ENCODE measurements around the gene AK1.
"Not testable (repeated sequence)": the region's sequence is repeated elsewhere in the genome, so short reads cannot be mapped to it uniquely, and the experiment has no call there.

AK1 gene

GRCh38 chr9:127854184-127854806 lies 23.2 kb downstream of the AK1 start, which contains the start of gene ENG:
ENG (minus strand) TSS chr9:127854658; CDS start chr9:127854355, 303 bp downstream.
- H3K4me3 ChIP-seq (ENCODE audit: low read depth, low read length) = peak within 1 kb of the TSS; percentile 73
- no peak for DNase-seq (ENCODE audit: low read depth)

- DNase-seq (ENCODE audit: low read depth) = no peak
- peak overlapping the region; percentile 73 for H3K4me3 ChIP-seq (ENCODE audit: low read depth, low read length)
Observed at GRCh38 chr9:127853312-127854183, 23.9 kb downstream of the AK1 start.

GRCh38 chr9:127852829-127853228 lies 24.6 kb downstream of the AK1 start:
- peak overlapping the region; percentile 73 for H3K4me3 ChIP-seq (ENCODE audit: low read depth, low read length)
- DNase-seq (ENCODE audit: low read depth) = no peak

- H3K4me3 ChIP-seq (ENCODE audit: low read depth, low read length) = no peak overlapping the region
- DNase-seq (ENCODE audit: low read depth) = no peak
Observed at GRCh38 chr9:127850286-127850830, 27.1 kb downstream of the AK1 start.

- DNase-seq (ENCODE audit: low read depth) = no peak
- H3K4me3 ChIP-seq (ENCODE audit: low read depth, low read length) = no peak overlapping the region
Observed at GRCh38 chr9:127848756-127849504, 28.5 kb downstream of the AK1 start.

GRCh38 chr9:127847833-127848755 lies 29.4 kb downstream of the AK1 start:
- H3K4me3 ChIP-seq (ENCODE audit: low read depth, low read length) = no peak overlapping the region

GRCh38 chr9:127847178-127847510 lies 30.3 kb downstream of the AK1 start:
- DNase-seq (ENCODE audit: low read depth) = no peak
- no peak overlapping the region for H3K4me3 ChIP-seq (ENCODE audit: low read depth, low read length)

More at GRCh38 chr9:127847833-127848755, 29.4 kb downstream of the AK1 start:
- no peak for DNase-seq (ENCODE audit: low read depth)

GRCh38 chr9:127846443-127847177 lies 30.9 kb downstream of the AK1 start:
- no peak for DNase-seq (ENCODE audit: low read depth)
- no peak overlapping the region for H3K4me3 ChIP-seq (ENCODE audit: low read depth, low read length)

GRCh38 chr9:127845619-127846018 lies 31.9 kb downstream of the AK1 start:
- DNase-seq (ENCODE audit: low read depth); H3K4me3 ChIP-seq (ENCODE audit: low read depth, low read length): not testable (repeated sequence)

GRCh38 chr9:127844821-127845359 lies 32.6 kb downstream of the AK1 start:
- DNase-seq (ENCODE audit: low read depth) = no peak

GRCh38 chr9:127841087-127841835 lies 36.2 kb downstream of the AK1 start:
- DNase-seq (ENCODE audit: low read depth) = no peak
- H3K4me3 ChIP-seq (ENCODE audit: low read depth, low read length) = no peak overlapping the region

More at GRCh38 chr9:127844821-127845359, 32.6 kb downstream of the AK1 start:
- no peak overlapping the region for H3K4me3 ChIP-seq (ENCODE audit: low read depth, low read length)

- DNase-seq (ENCODE audit: low read depth) = peak; percentile 82
- H3K4me3 ChIP-seq (ENCODE audit: low read depth, low read length) = no peak overlapping the region
Observed at GRCh38 chr9:127838375-127839078, 38.9 kb downstream of the AK1 start.

GRCh38 chr9:127837346-127837745 lies 40.1 kb downstream of the AK1 start:
- H3K4me3 ChIP-seq (ENCODE audit: low read depth, low read length) = no peak overlapping the region
- peak; percentile 26 for DNase-seq (ENCODE audit: low read depth)

- DNase-seq (ENCODE audit: low read depth); H3K4me3 ChIP-seq (ENCODE audit: low read depth, low read length): not testable (repeated sequence)
Observed at GRCh38 chr9:127836561-127836960, 40.9 kb downstream of the AK1 start.

GRCh38 chr9:127835991-127836516 lies 41.4 kb downstream of the AK1 start:
- DNase-seq (ENCODE audit: low read depth) = no peak
- no peak overlapping the region for H3K4me3 ChIP-seq (ENCODE audit: low read depth, low read length)

GRCh38 chr9:127833555-127833954 lies 43.9 kb downstream of the AK1 start:
- no peak overlapping the region for H3K4me3 ChIP-seq (ENCODE audit: low read depth, low read length)
- DNase-seq (ENCODE audit: low read depth) = no peak

Data from skeletal muscle cell (primary cell).